ENCODE measurements around the gene LNPK.

LNPK gene

GRCh38 chr2:175892046-175892445 lies 110.0 kb downstream of the LNPK start:
- DNase-seq = no peak

- DNase-seq = no peak
These were observed 111.3 kb downstream of the LNPK start for GRCh38 chr2:175890636-175891242.

GRCh38 chr2:175889701-175890302 lies 112.3 kb downstream of the LNPK start:
- no peak for DNase-seq

GRCh38 chr2:175887776-175888175 lies 114.3 kb downstream of the LNPK start:
- no peak for DNase-seq

GRCh38 chr2:175884697-175885393 lies 117.2 kb downstream of the LNPK start:
- no peak for DNase-seq

GRCh38 chr2:175883586-175884194 lies 118.4 kb downstream of the LNPK start:
- no peak for DNase-seq

GRCh38 chr2:175879679-175880078 lies 122.4 kb downstream of the LNPK start:
- DNase-seq = no peak

- no peak for DNase-seq
These were observed 124.1 kb downstream of the LNPK start for GRCh38 chr2:175877845-175878544.

GRCh38 chr2:175874291-175874690 lies 127.8 kb downstream of the LNPK start:
- no peak for DNase-seq
